Epithelial cell of proximal tubule (primary cell): ENCODE measurements around the gene EFCAB3. TPM values are rescaled to one million over a fixed set of nuclear protein-coding genes. Genes with fewer than 3 reads are reported as not detected.
"Not testable (repeated sequence)": the region's sequence is repeated elsewhere in the genome, so short reads cannot be mapped to it uniquely, and the experiment has no call there.

Source experiments
- DNase-seq: peaks from one replicate; pipeline ENCODE4 v3.0.0-alpha.2; 2011; ENCODE audit warnings: low read depth
- H3K4me3 ChIP-seq: 2 replicates; pipeline ENCODE4 v1.5.1; 2011; ENCODE audit warnings: low read depth, mild to moderate bottlenecking, low read length
- CTCF ChIP-seq: conservative IDR thresholded peaks from 2 replicates; pipeline ENCODE4 v1.5.1; 2012; ENCODE audit warnings: low read depth, mild to moderate bottlenecking, low read length
- total RNA-seq: library from RNA; depleted of rRNA; stranded (reverse); fragments of >200 nt; gene quantifications from 2 replicates; pipeline ENCODE4 v1.2.3, GENCODE V29; 2015

The EFCAB3 gene
- total RNA-seq, 1 donor from 2014 or later, result not detected

- H3K4me3 ChIP-seq, DNase-seq: not testable (repeated sequence)
Measured at GRCh38 chr17:62454111-62454510, 73.8 kb downstream of the EFCAB3 start.

- no peak for DNase-seq
- no peak overlapping the region for H3K4me3 ChIP-seq
- no peak for TF ChIP-seq CTCF
Measured at GRCh38 chr17:62456016-62456415, 75.7 kb downstream of the EFCAB3 start.

GRCh38 chr17:62458483-62458882, 78.1 kb downstream of the EFCAB3 start:
- H3K4me3 ChIP-seq, DNase-seq: not testable (repeated sequence)

- not testable (repeated sequence) for H3K4me3 ChIP-seq, DNase-seq
Measured at GRCh38 chr17:62464422-62464821, 84.1 kb downstream of the EFCAB3 start.

- H3K4me3 ChIP-seq, DNase-seq: not testable (repeated sequence)
Measured at GRCh38 chr17:62465271-62465670, 84.9 kb downstream of the EFCAB3 start.

Other genes starting within 250 kb of the EFCAB3 start
- gene METTL2A, start 43.3 kb downstream of the EFCAB3 start, total RNA-seq, result 15.6 and 31.9 TPM in 2 replicates
- gene TLK2, start 98.3 kb downstream of the EFCAB3 start, total RNA-seq, result 27.4 and 27.6 TPM in 2 replicates
- gene MRC2, start 247.1 kb downstream of the EFCAB3 start, total RNA-seq, result 15.0 and 50.4 TPM in 2 replicates